ENCODE measurements around the gene POLD1.

Gene POLD1

DNA sequence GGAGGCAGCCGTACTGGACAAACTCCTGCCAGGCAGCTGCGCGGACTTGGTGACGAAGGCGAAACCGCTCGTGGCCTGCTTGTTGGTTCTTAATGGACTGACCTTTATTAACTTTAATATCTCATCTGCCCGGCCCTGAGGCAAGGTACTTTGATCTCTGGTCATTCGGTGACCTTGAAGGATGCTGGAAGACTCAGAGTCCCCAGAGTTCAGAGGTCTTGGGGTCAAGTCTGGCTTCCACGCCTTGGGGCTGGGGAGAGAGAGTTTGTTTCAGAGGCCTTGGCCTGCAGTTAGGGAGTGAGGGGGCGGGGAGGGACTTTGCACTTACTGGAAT lies 82.5 kb downstream of the POLD1 start:
- no peak for DNase-seq (ENCODE audit: low spot score)

DNA sequence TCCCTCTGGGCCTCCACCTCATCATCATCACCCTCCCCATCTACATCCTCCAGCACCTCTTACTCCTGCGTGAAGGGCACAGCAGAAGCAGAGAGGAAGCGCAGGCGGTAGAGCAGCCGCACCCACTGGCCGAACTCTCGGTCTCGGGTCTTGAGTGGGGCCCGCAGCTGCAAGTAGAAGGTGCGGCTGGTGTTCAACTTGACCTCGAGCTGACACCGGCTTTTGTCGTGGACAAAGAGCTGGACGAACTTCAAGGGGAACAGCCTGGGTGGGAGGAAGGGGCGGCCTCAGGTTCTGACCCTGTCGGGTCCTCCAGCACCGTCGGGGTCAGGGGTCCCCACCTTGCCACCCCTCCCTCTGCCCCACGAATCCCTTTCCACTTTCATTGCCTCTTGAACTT lies 83.4 kb downstream of the POLD1 start:
- no peak for DNase-seq (ENCODE audit: low spot score)
